ENCODE measurements around the gene CMIP. TPM values are rescaled to one million over a fixed set of nuclear protein-coding genes. Genes with fewer than 3 reads are reported as not detected.

The CMIP gene
- total RNA-seq, 1 experiment from 2014 or later, result 10.7 TPM

GRCh38 chr16:81431554-81432353 is 12.9 kb upstream of the CMIP start:
- Histone ChIP-seq H3K9me3 (replicated peaks) (no peaks in the 10 kb centered on the region), H3K27ac (peak overlapping the region; percentile 61), H3K4me1 (replicated peaks) (peaks cover 22% of the 10 kb centered on the region), H3K36me3 (no peaks in the 10 kb centered on the region), H3K27me3 (replicated peaks) (no peaks in the 10 kb centered on the region), H3K4me3 (no peak overlapping the region)
- DNase-seq (ENCODE audit: low read depth in 1 of 2, low spot score in 2 of 2), result peak; percentile 73 to 81

- Histone ChIP-seq H3K36me3 (no peaks in the 10 kb centered on the region), H3K27ac (no peak overlapping the region), H3K4me1 (replicated peaks) (peaks cover 22% of the 10 kb centered on the region), H3K4me3 (no peak overlapping the region), H3K9me3 (replicated peaks) (no peaks in the 10 kb centered on the region), H3K27me3 (replicated peaks) (no peaks in the 10 kb centered on the region)
- no peak for DNase-seq (ENCODE audit: low read depth in 1 of 2, low spot score in 2 of 2)
Measured at GRCh38 chr16:81432937-81433557, 11.6 kb upstream of the CMIP start.

GRCh38 chr16:81435103-81435502 is 9.5 kb upstream of the CMIP start:
- no peaks in the 10 kb centered on the region for H3K9me3 ChIP-seq (replicated peaks)
- no peaks in the 10 kb centered on the region for H3K36me3 ChIP-seq
- H3K27me3 ChIP-seq (replicated peaks), result no peaks in the 10 kb centered on the region
- H3K4me3 ChIP-seq, result no peak overlapping the region
- no peak overlapping the region for H3K27ac ChIP-seq
- H3K4me1 ChIP-seq (replicated peaks), result peaks cover 19% of the 10 kb centered on the region
- DNase-seq (ENCODE audit: low read depth in 1 of 2, low spot score in 2 of 2), result no peak

- Histone ChIP-seq H3K27ac (no peak overlapping the region), H3K36me3 (no peaks in the 10 kb centered on the region), H3K4me3 (no peak overlapping the region), H3K4me1 (replicated peaks) (peaks cover 19% of the 10 kb centered on the region), H3K27me3 (replicated peaks) (no peaks in the 10 kb centered on the region), H3K9me3 (replicated peaks) (no peaks in the 10 kb centered on the region)
- no peak for DNase-seq (ENCODE audit: low read depth in 1 of 2, low spot score in 2 of 2)
Measured at GRCh38 chr16:81435567-81435966, 9.0 kb upstream of the CMIP start.

- no peak for DNase-seq (ENCODE audit: low read depth in 1 of 2, low spot score in 2 of 2)
- Histone ChIP-seq H3K36me3 (no peaks in the 10 kb centered on the region), H3K4me3 (no peak overlapping the region), H3K27me3 (replicated peaks) (no peaks in the 10 kb centered on the region), H3K9me3 (replicated peaks) (no peaks in the 10 kb centered on the region), H3K4me1 (replicated peaks) (peaks cover 15% of the 10 kb centered on the region), H3K27ac (no peak overlapping the region)
Measured at GRCh38 chr16:81436386-81436785, 8.2 kb upstream of the CMIP start.

GRCh38 chr16:81437865-81438264 is 6.7 kb upstream of the CMIP start:
- Histone ChIP-seq H3K4me3 (no peak overlapping the region), H3K4me1 (replicated peaks) (0 out of 2 replicates have a peak, but pooled peaks cover 2% of the 10 kb centered on the region), H3K36me3 (no peaks in the 10 kb centered on the region), H3K27ac (no peak overlapping the region), H3K27me3 (replicated peaks) (no peaks in the 10 kb centered on the region), H3K9me3 (replicated peaks) (no peaks in the 10 kb centered on the region)
- DNase-seq (ENCODE audit: low read depth in 1 of 2, low spot score in 2 of 2), result no peak

- no peak overlapping the region for H3K4me3 ChIP-seq
- H3K27ac ChIP-seq, result no peak overlapping the region
- no peaks in the 10 kb centered on the region for H3K27me3 ChIP-seq (replicated peaks)
- no peaks in the 10 kb centered on the region; the same call in 1 of the 2 replicates for H3K36me3 ChIP-seq
- H3K9me3 ChIP-seq (replicated peaks), result no peaks in the 10 kb centered on the region
- H3K4me1 ChIP-seq (replicated peaks), result peaks cover 7% of the 10 kb centered on the region
- no peak for DNase-seq (ENCODE audit: low read depth in 1 of 2, low spot score in 2 of 2)
Measured at GRCh38 chr16:81440888-81441761, 3.5 kb upstream of the CMIP start.

GRCh38 chr16:81442220-81442915 is 2.2 kb upstream of the CMIP start:
- Histone ChIP-seq H3K4me3 (no peak overlapping the region), H3K36me3 (no peaks in the 10 kb centered on the region; the same call in 1 of the 2 replicates), H3K27me3 (replicated peaks) (no peaks in the 10 kb centered on the region), H3K4me1 (replicated peaks) (peaks cover 14% of the 10 kb centered on the region), H3K27ac (no peak overlapping the region), H3K9me3 (replicated peaks) (no peaks in the 10 kb centered on the region)
- no peak for DNase-seq (ENCODE audit: low read depth in 1 of 2, low spot score in 2 of 2)

GRCh38 chr16:81442916-81443687 is 1.5 kb upstream of the CMIP start:
- no peaks in the 10 kb centered on the region; the same call in 1 of the 2 replicates for H3K36me3 ChIP-seq
- H3K4me1 ChIP-seq (replicated peaks), result peaks cover 14% of the 10 kb centered on the region
- DNase-seq (ENCODE audit: low read depth in 1 of 2, low spot score in 2 of 2), result no peak
- H3K4me3 ChIP-seq, result no peak overlapping the region
- H3K27ac ChIP-seq, result no peak overlapping the region
- no peaks in the 10 kb centered on the region for H3K9me3 ChIP-seq (replicated peaks)
- H3K27me3 ChIP-seq (replicated peaks), result no peaks in the 10 kb centered on the region

GRCh38 chr16:81443688-81444447 is 740 bp upstream of the CMIP start:
- Histone ChIP-seq H3K4me3 (peak overlapping the region; percentile 74), H3K27ac (peak overlapping the region; percentile 62; the same call in 1 of the 2 replicates), H3K36me3 (no peaks in the 10 kb centered on the region; the same call in 1 of the 2 replicates), H3K27me3 (replicated peaks) (no peaks in the 10 kb centered on the region), H3K9me3 (replicated peaks) (no peaks in the 10 kb centered on the region), H3K4me1 (replicated peaks) (peaks cover 14% of the 10 kb centered on the region)
- DNase-seq (ENCODE audit: low read depth in 1 of 2, low spot score in 2 of 2), result peak in 1 of 2 experiments; percentile 30

- peak in 1 of 2 experiments; percentile 33 for DNase-seq (ENCODE audit: low read depth in 1 of 2, low spot score in 2 of 2)
- Histone ChIP-seq H3K27ac (no peak overlapping the region), H3K36me3 (no peaks in the 10 kb centered on the region; the same call in 1 of the 2 replicates), H3K4me1 (replicated peaks) (peaks cover 14% of the 10 kb centered on the region), H3K9me3 (replicated peaks) (no peaks in the 10 kb centered on the region), H3K4me3 (peak overlapping the region; percentile 74), H3K27me3 (replicated peaks) (no peaks in the 10 kb centered on the region)
Measured at GRCh38 chr16:81445143-81445961, 744 bp downstream of the CMIP start.
